Activated CD8-positive, alpha-beta memory T cell treated with anti-CD3 and anti-CD28 coated beads for 4 hours (primary cell): Measurements from ENCODE around the gene SLC17A9.

Experiments
- DNase-seq, 2 donors: peaks; one replicate each; pipeline ENCODE4 v3.0.0-alpha.2; 2020; ENCODE audit warnings: low read depth in 2 of 2

The SLC17A9 gene

DNA sequence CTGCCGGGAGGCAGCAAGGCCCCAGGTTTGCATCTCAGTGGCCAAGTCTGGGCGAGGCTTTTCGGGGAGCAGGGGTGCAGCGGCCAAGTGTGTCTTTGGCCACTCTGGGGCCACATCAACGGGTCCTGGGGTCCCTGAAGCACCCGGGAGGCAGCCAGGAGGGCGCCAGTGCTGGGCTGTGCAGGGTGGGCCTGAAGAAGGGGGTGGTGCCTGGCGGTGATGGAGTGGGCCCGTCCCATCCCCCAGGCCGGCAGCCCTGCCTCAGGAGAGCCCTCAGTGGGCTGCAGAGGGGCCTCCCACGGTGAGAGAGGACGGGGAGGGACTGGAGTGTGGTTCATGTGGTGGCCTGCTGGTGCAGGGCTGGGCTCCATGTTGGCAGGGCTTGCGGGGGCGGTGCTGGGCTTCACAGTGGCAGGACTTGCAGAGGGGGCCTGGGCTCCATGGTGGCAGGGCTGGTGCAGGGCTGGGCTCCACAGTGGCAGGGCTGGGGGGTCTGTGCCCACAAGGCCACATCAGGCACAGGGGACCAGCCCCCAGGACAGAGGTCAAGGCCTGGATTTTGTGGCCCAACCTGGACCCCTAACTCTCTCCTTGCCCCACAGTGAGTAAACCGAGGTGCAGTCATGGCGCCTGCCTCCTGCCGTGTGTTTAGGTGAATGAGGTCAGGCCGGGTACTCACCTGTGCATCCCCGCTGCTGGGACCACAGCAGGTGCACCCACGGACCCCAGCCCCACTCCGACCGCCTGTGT is 64.7 kb downstream of the SLC17A9 start:
- DNase-seq = no peak

DNA sequence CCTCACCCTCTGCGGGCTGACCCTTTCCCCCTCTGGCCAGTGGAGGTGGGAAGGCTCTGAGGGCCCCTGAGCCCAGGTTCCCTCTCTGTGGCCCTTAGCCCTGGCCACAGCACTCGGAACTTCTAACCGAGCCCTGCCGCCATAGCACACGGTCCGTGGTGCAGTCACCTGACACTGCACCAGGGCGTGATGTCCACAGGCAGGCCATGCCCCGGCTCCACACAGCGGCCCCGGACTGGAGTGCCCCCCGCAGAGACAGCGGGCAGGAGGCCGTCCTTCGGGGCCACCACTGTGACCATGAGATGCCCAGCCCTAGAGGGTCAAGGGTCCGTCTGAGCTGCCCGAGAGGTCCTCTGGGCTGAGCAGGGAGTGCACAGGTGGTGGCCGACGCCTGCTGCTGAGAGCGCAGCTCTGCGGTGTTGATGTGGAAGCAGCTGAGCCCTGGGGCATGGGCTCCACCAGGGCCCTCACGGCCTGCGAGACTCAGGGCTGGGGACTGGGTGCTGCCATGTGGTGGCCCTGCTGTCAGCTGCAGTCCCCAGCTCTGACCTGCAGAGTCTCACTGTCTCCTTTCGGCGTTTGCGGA is 65.4 kb downstream of the SLC17A9 start:
- DNase-seq = no peak
